HepG2 (cell line): ENCODE data around the gene TRAP1. TPM values are rescaled to one million over a fixed set of nuclear protein-coding genes. Genes with fewer than 3 reads are reported as not detected.
A peak's percentile ranks its signal among the peaks of the same experiment; 100 is the strongest.

ENCODE experiments used
- ARID2 ChIP-seq: sonication (generic); formaldehyde crosslinking; IDR thresholded peaks from 2 replicates; pipeline ENCODE4 v1.8.1; 2022; ENCODE audit warnings: mild to moderate bottlenecking, missing genetic modification reagents, borderline replicate concordance
- ELK4 ChIP-seq: sonication (generic); formaldehyde crosslinking; IDR thresholded peaks from 2 replicates; pipeline ENCODE4 v1.9.0; 2021; ENCODE audit warnings: missing genetic modification reagents, borderline replicate concordance
- GABPA ChIP-seq, 2 experiments: IDR thresholded peaks; 2 replicates each; pipeline ENCODE4 v1.6.1; 2011 to 2016; ENCODE audit warnings: low read depth in 2 of 2, low read length in 1 of 2, missing biosample characterization in 1 of 2, missing genetic modification characterization in 1 of 2
- KLF15 ChIP-seq: sonication (generic); formaldehyde crosslinking; IDR thresholded peaks from 2 replicates; pipeline ENCODE4 v1.8.1; 2023; ENCODE audit warnings: borderline replicate concordance, mild to moderate bottlenecking, inconsistent platforms, missing genetic modification reagents, mixed read lengths
- MIER3 ChIP-seq: IDR thresholded peaks from 2 replicates; pipeline ENCODE4 v1.6.1; 2016; ENCODE audit warnings: missing compliant biosample characterization, borderline replicate concordance
- REST ChIP-seq, 2 experiments: IDR thresholded peaks; 2 replicates each; pipeline ENCODE4 v1.6.1; 2011 to 2012; ENCODE audit warnings: low read length in 2 of 2, borderline replicate concordance in 1 of 2, low read depth in 1 of 2, mild to moderate bottlenecking in 1 of 2, moderate library complexity in 1 of 2
- TBX2 ChIP-seq: sonication (generic); formaldehyde crosslinking; IDR thresholded peaks from 2 replicates; pipeline ENCODE4 v1.5.0; 2020; ENCODE audit warnings: missing genetic modification reagents, mild to moderate bottlenecking, borderline replicate concordance
- ZBTB38 ChIP-seq: sonication (generic); formaldehyde crosslinking; IDR thresholded peaks from 2 replicates; pipeline ENCODE4 v1.5.1; 2020; ENCODE audit warnings: mild to moderate bottlenecking, missing genetic modification reagents
- ZFY ChIP-seq: sonication (generic); formaldehyde crosslinking; IDR thresholded peaks from 2 replicates; pipeline ENCODE4 v1.4.0; 2020; ENCODE audit warnings: missing genetic modification reagents
- ZNF646 ChIP-seq: sonication (generic); formaldehyde crosslinking; IDR thresholded peaks from 2 replicates; pipeline ENCODE4 v1.9.0; 2021; ENCODE audit warnings: mild to moderate bottlenecking, missing genetic modification reagents
- polyA plus RNA-seq, 8 experiments: library from polyadenylated mRNA; depleted of rRNA in 3 of 8; stranded (reverse) in 7 of 8; unstranded in 1 of 8; fragments of >200 nt; fragmentation: Illumina TruSeq in 4 of 8; extraction: Trizol in 4 of 8; gene quantifications; 2 replicates each; pipeline versions ENCODE4 v1.2.1 to v1.2.3, GENCODE V29; 2011 to 2016; ENCODE audit warnings: low read depth in 4 of 8, missing spikeins in 1 of 8, mixed read lengths in 1 of 8; ENCODE audit not compliant: insufficient read depth in 1 of 8
- total RNA-seq, 5 experiments: library from RNA; depleted of rRNA; stranded (reverse); fragments of >200 nt; fragmentation: Illumina TruSeq; extraction: Trizol; gene quantifications; 2 replicates each; pipeline ENCODE4 v1.2.3, GENCODE V29; 2016; ENCODE audit warnings: low read depth in 1 of 5
- TF ChIP-seq, protein P1 (sequence below): sonication (generic); formaldehyde crosslinking; IDR thresholded peaks from 2 replicates; pipeline ENCODE4 v1.4.0; 2020; ENCODE audit warnings: mild to moderate bottlenecking, missing genetic modification reagents

The TRAP1 gene
- total and polyA plus RNA-seq, 2 of the 13 experiments (the other 11 are each of a cell fraction or from before 2014, with no cell fraction given), result 127 to 240 TPM

DNA sequence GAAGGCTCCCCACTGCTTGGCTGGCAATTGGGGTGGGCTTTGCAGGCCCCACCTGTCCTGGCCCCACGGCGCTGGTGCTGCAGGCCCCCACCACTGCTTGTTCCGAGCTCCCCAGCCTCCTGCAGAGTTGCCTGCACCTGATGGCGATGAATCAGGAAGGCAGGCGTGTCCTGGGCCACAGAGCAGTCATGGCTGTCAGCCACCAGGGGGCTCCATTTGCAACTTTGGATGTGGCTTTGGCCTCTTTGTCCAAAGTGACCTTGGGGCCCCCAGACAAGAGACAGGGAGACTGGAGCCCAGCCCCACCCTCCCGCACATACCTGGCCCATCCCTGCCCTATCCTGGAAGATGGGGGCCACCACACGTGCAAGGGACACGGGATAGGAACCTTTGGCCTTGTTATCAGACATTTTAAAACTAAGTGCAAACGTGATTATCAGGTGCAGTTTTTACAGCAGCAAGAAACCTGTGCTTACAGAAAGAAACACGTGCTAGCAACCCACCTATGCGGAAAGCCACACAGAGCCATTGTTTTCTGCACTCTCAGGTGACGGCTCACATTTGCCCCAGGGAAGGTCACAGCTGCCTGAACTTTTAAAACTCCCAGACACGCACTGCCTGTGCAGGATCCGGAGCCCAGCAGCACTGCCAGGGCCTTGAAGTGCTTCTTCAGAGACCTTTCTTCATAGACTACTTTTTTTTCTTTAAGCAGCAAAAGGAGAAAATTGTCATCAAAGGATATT, 62.9 kb downstream of the TRAP1 start, which contains the start of gene DNASE1 (continued):
- TF ChIP-seq REST (IDR thresholded peaks at IDR 0.05; ENCODE audit: borderline replicate concordance in 1 of 2, low read depth in 1 of 2, low read length in 2 of 2) (no peak), ZNF646 (CRISPR knock-in tag) (no peak), MIER3 (CRISPR knock-in tag) (peak; percentile 38; the same call in 1 of the 2 replicates), ZFY (no peak; the same call in 1 of the 2 replicates), ZBTB38 (CRISPR knock-in tag) (peak; percentile 94), GABPA (IDR thresholded peaks at IDR 0.05; ENCODE audit: low read depth, low read length) (no peak), GABPA (CRISPR knock-in tag; IDR thresholded peaks at IDR 0.05; ENCODE audit: low read depth) (no peak), KLF15 (CRISPR knock-in tag) (no peak), ARID2 (CRISPR knock-in tag) (no peak), ELK4 (CRISPR knock-in tag) (no peak), TBX2 (CRISPR knock-in tag) (peak; percentile 77; the same call in 1 of the 2 replicates)
- TF ChIP-seq, protein P1, sequence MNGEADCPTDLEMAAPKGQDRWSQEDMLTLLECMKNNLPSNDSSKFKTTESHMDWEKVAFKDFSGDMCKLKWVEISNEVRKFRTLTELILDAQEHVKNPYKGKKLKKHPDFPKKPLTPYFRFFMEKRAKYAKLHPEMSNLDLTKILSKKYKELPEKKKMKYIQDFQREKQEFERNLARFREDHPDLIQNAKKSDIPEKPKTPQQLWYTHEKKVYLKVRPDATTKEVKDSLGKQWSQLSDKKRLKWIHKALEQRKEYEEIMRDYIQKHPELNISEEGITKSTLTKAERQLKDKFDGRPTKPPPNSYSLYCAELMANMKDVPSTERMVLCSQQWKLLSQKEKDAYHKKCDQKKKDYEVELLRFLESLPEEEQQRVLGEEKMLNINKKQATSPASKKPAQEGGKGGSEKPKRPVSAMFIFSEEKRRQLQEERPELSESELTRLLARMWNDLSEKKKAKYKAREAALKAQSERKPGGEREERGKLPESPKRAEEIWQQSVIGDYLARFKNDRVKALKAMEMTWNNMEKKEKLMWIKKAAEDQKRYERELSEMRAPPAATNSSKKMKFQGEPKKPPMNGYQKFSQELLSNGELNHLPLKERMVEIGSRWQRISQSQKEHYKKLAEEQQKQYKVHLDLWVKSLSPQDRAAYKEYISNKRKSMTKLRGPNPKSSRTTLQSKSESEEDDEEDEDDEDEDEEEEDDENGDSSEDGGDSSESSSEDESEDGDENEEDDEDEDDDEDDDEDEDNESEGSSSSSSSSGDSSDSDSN (CRISPR knock-in tag), result no peak
